Endodermal cell (in vitro differentiated cells): ENCODE measurements around the gene HLA-E. TPM values are rescaled to one million over a fixed set of nuclear protein-coding genes. Genes with fewer than 3 reads are reported as not detected.

Source experiments
- DNase-seq: peaks from one replicate; pipeline ENCODE4 v3.0.0-alpha.2; 2017
- H3K27ac ChIP-seq: 2 replicates; pipeline ENCODE4 v1.5.1; 2013; ENCODE audit warnings: mild to moderate bottlenecking, low read depth, low read length, moderate library complexity
- H3K27me3 ChIP-seq: 2 replicates; pipeline ENCODE4 v1.6.1; 2013; ENCODE audit warnings: mild to moderate bottlenecking, low read length, moderate library complexity; ENCODE audit not compliant: insufficient read depth, control insufficient read depth, poor library complexity, severe bottlenecking
- H3K36me3 ChIP-seq: 2 replicates; pipeline ENCODE4 v1.7.0; 2013; ENCODE audit warnings: mild to moderate bottlenecking, low read length, moderate library complexity; ENCODE audit not compliant: control insufficient read depth, insufficient read depth
- H3K4me1 ChIP-seq: one replicate; pipeline ENCODE4 v1.7.0; 2013; ENCODE audit warnings: low read length; ENCODE audit not compliant: control insufficient read depth, insufficient read depth
- H3K4me3 ChIP-seq: 2 replicates; pipeline ENCODE4 v1.5.1; 2013; ENCODE audit warnings: mild to moderate bottlenecking, low read length, moderate library complexity
- H3K9ac ChIP-seq: 2 replicates; pipeline ENCODE4 v1.6.1; 2013; ENCODE audit warnings: mild to moderate bottlenecking, low read length, moderate library complexity; ENCODE audit not compliant: poor library complexity, severe bottlenecking; ENCODE audit errors: extremely low read depth
- H3K9me3 ChIP-seq: 2 replicates; pipeline ENCODE4 v1.6.1; 2013; ENCODE audit warnings: mild to moderate bottlenecking, low read length, moderate library complexity; ENCODE audit not compliant: control insufficient read depth
- H3K27ac Mint-ChIP-seq: 2 replicates; pipeline ENCODE4 v1.8.0; 2020; ENCODE audit warnings: mixed read lengths
- H3K27me3 Mint-ChIP-seq: 2 replicates; pipeline ENCODE4 v1.8.0; 2021; ENCODE audit warnings: mild to moderate bottlenecking, mixed read lengths; ENCODE audit not compliant: insufficient read depth
- H3K36me3 Mint-ChIP-seq: 2 replicates; pipeline ENCODE4 v1.8.0; 2020; ENCODE audit warnings: low read depth, mixed read lengths
- H3K4me1 Mint-ChIP-seq: 2 replicates; pipeline ENCODE4 v1.8.0; 2020; ENCODE audit warnings: mixed read lengths
- H3K4me3 Mint-ChIP-seq: 2 replicates; pipeline ENCODE4 v1.8.0; 2020; ENCODE audit warnings: mild to moderate bottlenecking, moderate library complexity, mixed read lengths
- H3K9me3 Mint-ChIP-seq: 2 replicates; pipeline ENCODE4 v1.8.0; 2020; ENCODE audit warnings: mild to moderate bottlenecking, mixed read lengths
- WGBS, 2 experiments: methylation state at CpG; one replicate each; pipeline versions ENCODE4 v1.1.5 to v1.1.7; 2013; ENCODE audit warnings: missing lambda C conversion rate in 2 of 2, mixed read lengths in 1 of 2; ENCODE audit not compliant: insufficient coverage in 1 of 2, insufficient read length in 1 of 2; 5-methylcytosine and 5-hydroxymethylcytosine counted together
- total RNA-seq, 2 donors: library from RNA; stranded (reverse); fragmentation: NEBNext Ultra II Directional in 1 of 2; extraction: Animal tissue kit (Norgen Biotek cat#: 25700) in 1 of 2; gene quantifications; 2 replicates in 1 of 2; 3 replicates in 1 of 2; pipeline ENCODE4 v1.2.1, GENCODE V29; 2021
- TF ChIP-seq, protein P1 (sequence below): fragments of 200-600 bp; sonication (generic); conservative IDR thresholded peaks from 2 replicates; pipeline ENCODE4 v1.5.0; 2021; ENCODE audit warnings: antibody characterized with exemption, mild to moderate bottlenecking

HLA-E gene
- total RNA-seq, 2 donors from 2014 or later, result 31.7 to 38.4 TPM

DNA sequence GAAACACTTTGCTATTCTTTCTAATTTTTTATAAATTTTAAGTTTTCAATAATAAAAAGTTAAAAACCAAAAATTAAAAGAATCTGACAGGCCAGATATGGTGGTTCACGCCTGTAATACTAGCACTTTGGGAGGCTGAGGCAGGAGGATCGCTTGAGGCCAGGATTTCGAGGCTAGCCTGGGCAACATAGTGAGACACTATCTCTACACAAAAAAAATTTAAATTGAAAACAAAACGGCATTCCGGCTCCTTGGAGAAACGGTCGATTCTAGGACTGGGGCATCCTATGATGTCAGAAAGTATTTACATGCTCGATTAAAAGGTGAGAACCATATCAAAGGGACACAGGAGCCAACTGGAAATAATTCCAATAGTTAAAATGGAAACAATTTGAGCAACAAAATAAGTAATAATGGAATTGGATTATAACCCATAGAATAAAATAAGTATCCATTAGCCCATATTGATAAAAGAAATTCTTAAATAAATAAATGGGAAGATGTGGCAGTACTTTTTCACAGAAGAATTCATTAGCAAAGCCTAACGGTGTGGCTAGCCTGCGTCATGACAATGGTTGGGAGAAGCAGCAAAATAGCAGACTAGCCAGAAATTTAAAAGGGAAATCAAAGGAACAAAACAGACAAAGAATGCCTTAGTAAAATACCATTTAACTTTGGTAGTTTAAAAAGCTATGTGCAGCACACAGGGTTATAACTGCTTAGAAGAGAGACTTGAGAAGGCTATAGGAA lies 21.3 kb downstream of the HLA-E start:
- peak; percentile 7 for DNase-seq
- H3K36me3 ChIP-seq, result no peaks in the 10 kb centered on the region
- Mint-ChIP-seq H3K27ac (no peak overlapping the region), H3K36me3 (no peaks in the 10 kb centered on the region), H3K27me3 (no peaks in the 10 kb centered on the region), H3K4me3 (no peak overlapping the region), H3K4me1 (peaks cover 8% of the 10 kb centered on the region), H3K9me3 (no peaks in the 10 kb centered on the region)
- H3K27ac ChIP-seq, result no peak overlapping the region
- H3K27me3 ChIP-seq, result no peaks in the 10 kb centered on the region
- H3K9me3 ChIP-seq, result no peaks in the 10 kb centered on the region
- H3K4me3 ChIP-seq, result no peak overlapping the region
- 88 to 91% methylated on average over 8 to 10 of the region's 10 CpGs for WGBS, 2 experiments
- H3K9ac ChIP-seq, result no peak overlapping the region
- TF ChIP-seq, protein P1, sequence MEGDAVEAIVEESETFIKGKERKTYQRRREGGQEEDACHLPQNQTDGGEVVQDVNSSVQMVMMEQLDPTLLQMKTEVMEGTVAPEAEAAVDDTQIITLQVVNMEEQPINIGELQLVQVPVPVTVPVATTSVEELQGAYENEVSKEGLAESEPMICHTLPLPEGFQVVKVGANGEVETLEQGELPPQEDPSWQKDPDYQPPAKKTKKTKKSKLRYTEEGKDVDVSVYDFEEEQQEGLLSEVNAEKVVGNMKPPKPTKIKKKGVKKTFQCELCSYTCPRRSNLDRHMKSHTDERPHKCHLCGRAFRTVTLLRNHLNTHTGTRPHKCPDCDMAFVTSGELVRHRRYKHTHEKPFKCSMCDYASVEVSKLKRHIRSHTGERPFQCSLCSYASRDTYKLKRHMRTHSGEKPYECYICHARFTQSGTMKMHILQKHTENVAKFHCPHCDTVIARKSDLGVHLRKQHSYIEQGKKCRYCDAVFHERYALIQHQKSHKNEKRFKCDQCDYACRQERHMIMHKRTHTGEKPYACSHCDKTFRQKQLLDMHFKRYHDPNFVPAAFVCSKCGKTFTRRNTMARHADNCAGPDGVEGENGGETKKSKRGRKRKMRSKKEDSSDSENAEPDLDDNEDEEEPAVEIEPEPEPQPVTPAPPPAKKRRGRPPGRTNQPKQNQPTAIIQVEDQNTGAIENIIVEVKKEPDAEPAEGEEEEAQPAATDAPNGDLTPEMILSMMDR, result no peak
- H3K4me1 ChIP-seq, result no peaks in the 10 kb centered on the region

DNA sequence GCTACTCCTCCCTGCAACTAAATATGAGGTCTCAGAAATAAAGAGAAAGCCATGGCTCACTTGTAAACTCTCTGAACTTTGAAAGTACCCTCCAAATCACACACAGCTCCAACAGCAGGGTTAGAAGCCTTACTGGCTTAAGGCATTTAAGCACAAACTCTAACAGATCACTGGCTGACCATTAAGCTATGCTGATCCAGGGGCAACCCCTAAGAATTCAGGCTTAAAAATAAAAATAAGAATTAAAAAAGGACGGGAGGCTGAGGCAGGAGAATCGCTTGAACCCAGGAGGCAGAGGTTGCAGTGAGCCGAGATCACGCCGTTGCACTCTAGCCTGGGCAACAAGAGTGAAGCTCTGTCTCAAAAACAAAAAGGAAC lies 21.8 kb downstream of the HLA-E start:
- WGBS, 2 experiments, result 64 to 79% methylated on average over 5 of the region's 5 CpGs
- H3K36me3 ChIP-seq, result no peaks in the 10 kb centered on the region
- no peak overlapping the region for H3K27ac Mint-ChIP-seq
- H3K4me1 ChIP-seq, result no peaks in the 10 kb centered on the region
- peak; percentile 17 for DNase-seq
- H3K4me1 Mint-ChIP-seq, result peaks cover 8% of the 10 kb centered on the region
- no peak overlapping the region for H3K4me3 ChIP-seq
- no peaks in the 10 kb centered on the region for H3K27me3 Mint-ChIP-seq
- H3K9me3 Mint-ChIP-seq, result no peaks in the 10 kb centered on the region
- no peak overlapping the region for H3K4me3 Mint-ChIP-seq
- H3K27me3 ChIP-seq, result no peaks in the 10 kb centered on the region
- H3K9me3 ChIP-seq, result no peaks in the 10 kb centered on the region
- TF ChIP-seq, protein P1, result no peak
- no peak overlapping the region for H3K27ac ChIP-seq
- H3K9ac ChIP-seq, result no peak overlapping the region
- H3K36me3 Mint-ChIP-seq, result no peaks in the 10 kb centered on the region

DNA sequence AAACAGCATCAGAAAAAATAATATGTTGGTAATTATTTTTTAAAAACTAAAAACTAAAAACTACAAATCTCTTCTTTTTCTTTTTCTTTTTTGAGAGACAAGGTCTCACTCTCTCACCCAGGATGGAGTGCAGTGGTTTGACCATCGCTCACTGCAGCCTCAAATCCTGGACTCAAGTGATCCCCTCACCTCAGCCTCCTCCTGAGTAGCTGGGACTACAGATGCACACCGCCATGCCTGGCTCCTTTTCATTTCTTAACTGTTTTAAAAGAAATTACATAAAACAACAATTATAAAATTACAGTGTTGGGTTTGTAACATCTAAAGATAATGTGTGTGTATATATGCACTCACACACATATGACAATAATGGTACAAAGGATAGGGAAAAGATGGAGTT lies 24.1 kb downstream of the HLA-E start:
- H3K4me1 Mint-ChIP-seq, result peaks cover 8% of the 10 kb centered on the region
- peaks cover 3% of the 10 kb centered on the region for H3K9me3 Mint-ChIP-seq
- DNase-seq, result peak; percentile 16
- Histone ChIP-seq H3K4me1 (no peaks in the 10 kb centered on the region), H3K9ac (no peak overlapping the region), H3K4me3 (no peak overlapping the region), H3K9me3 (no peaks in the 10 kb centered on the region), H3K36me3 (no peaks in the 10 kb centered on the region), H3K27ac (no peak overlapping the region), H3K27me3 (no peaks in the 10 kb centered on the region)
- TF ChIP-seq, protein P1, result no peak
- no peak overlapping the region for H3K4me3 Mint-ChIP-seq
- H3K36me3 Mint-ChIP-seq, result no peaks in the 10 kb centered on the region
- 92% methylated on average over 2 of the region's 2 CpGs; no CpG with 5 or more reads in 1 of the 2 experiments for WGBS, 2 experiments
- no peak overlapping the region for H3K27ac Mint-ChIP-seq
- H3K27me3 Mint-ChIP-seq, result no peaks in the 10 kb centered on the region
